Ascending aorta (tissue), 2 donors: ENCODE measurements around the gene JMJD6. TPM values are rescaled to one million over a fixed set of nuclear protein-coding genes. Genes with fewer than 3 reads are reported as not detected.

Source experiments
- DNase-seq, 2 donors: peaks; one replicate each; pipeline ENCODE4 v3.0.0-alpha.2; 2019; ENCODE audit warnings: low spot score in 2 of 2
- H3K27ac ChIP-seq, 2 donors: fragments of 200-600 bp; sonication (generic); one replicate each; pipeline ENCODE4 v1.5.1; 2016 to 2017; ENCODE audit warnings: mild to moderate bottlenecking in 1 of 2
- H3K27me3 ChIP-seq: fragments of 200-600 bp; sonication (generic); one replicate; pipeline ENCODE4 v1.5.1; 2017
- H3K36me3 ChIP-seq, 2 donors: fragments of 200-600 bp; sonication (generic); one replicate each; pipeline ENCODE4 v1.5.1; 2016
- H3K4me1 ChIP-seq, 2 donors: fragments of 200-600 bp; sonication (generic); one replicate each; pipeline ENCODE4 v1.5.1; 2016 to 2017; ENCODE audit warnings: mild to moderate bottlenecking in 1 of 2
- H3K4me3 ChIP-seq, 2 donors: fragments of 200-600 bp; sonication (generic); one replicate each; pipeline ENCODE4 v1.5.1; 2016 to 2017; ENCODE audit warnings: mild to moderate bottlenecking in 1 of 2
- H3K9me3 ChIP-seq, 2 donors: fragments of 200-600 bp; sonication (generic); one replicate each; pipeline ENCODE4 v1.5.1; 2016
- CTCF ChIP-seq, 3 experiments: fragments of 200-600 bp in 2 of 3; fragments of 450-650 bp in 1 of 3; sonication (generic) in 2 of 3; IDR thresholded peaks; one replicate each; pipeline ENCODE4 v1.5.1; 2016 to 2019; ENCODE audit warnings: antibody characterized with exemption in 3 of 3, mild to moderate bottlenecking in 1 of 3, moderate library complexity in 1 of 3
- intact Hi-C: fragments of 100-400 bp; cut with DNase I; formaldehyde crosslinking; loops from one replicate; pipeline ENCODE4 v1.15.1; 2023
- total RNA-seq: library from RNA; depleted of rRNA; stranded (reverse); fragments of >200 nt; gene quantifications from one replicate; pipeline ENCODE4 v1.1.0, GENCODE V29; 2016

The JMJD6 gene
- total RNA-seq, 1 donor from 2014 or later = 29.4 TPM

- Histone ChIP-seq H3K4me1 (peaks cover 25 to 74% of the 10 kb centered on the region in 2 donors), H3K4me3 (peak overlapping the region; percentile 13 to 43), H3K27ac (peak overlapping the region; percentile 90 to 93), H3K27me3 (no peaks in the 10 kb centered on the region), H3K9me3 (no peaks in the 10 kb centered on the region), H3K36me3 (no peaks in the 10 kb centered on the region)
- DNase-seq = no peak
- intact Hi-C loops = no loop called here
- TF ChIP-seq CTCF (IDR thresholded peaks at IDR 0.05) = no peak
Measured at GRCh38 chr17:76697702-76698465, 28.5 kb downstream of the JMJD6 start.

GRCh38 chr17:76696763-76697701 is 29.4 kb downstream of the JMJD6 start:
- Histone ChIP-seq H3K4me1 (peaks cover 25 to 76% of the 10 kb centered on the region in 2 donors), H3K36me3 (no peaks in the 10 kb centered on the region), H3K27me3 (no peaks in the 10 kb centered on the region), H3K27ac (peak overlapping the region; percentile 90 to 93), H3K9me3 (no peaks in the 10 kb centered on the region), H3K4me3 (peak overlapping the region; percentile 13 to 43)
- intact Hi-C loops = no loop called here
- TF ChIP-seq CTCF (IDR thresholded peaks at IDR 0.05) = no peak
- DNase-seq = no peak

GRCh38 chr17:76695059-76695831 is 31.2 kb downstream of the JMJD6 start:
- DNase-seq = no peak
- peaks cover 20 to 72% of the 10 kb centered on the region in 2 donors for H3K4me1 ChIP-seq
- H3K36me3 ChIP-seq = peaks cover 0 to 5% of the 10 kb centered on the region in 2 donors
- intact Hi-C loops = no loop called here
- no peak for TF ChIP-seq CTCF (IDR thresholded peaks at IDR 0.05)
- H3K27ac ChIP-seq = peak overlapping the region; percentile 90 to 93
- no peaks in the 10 kb centered on the region for H3K9me3 ChIP-seq
- no peak overlapping the region for H3K4me3 ChIP-seq
- H3K27me3 ChIP-seq = no peaks in the 10 kb centered on the region

- peak overlapping the region; percentile 1 to 33 for H3K27ac ChIP-seq
- peaks cover 14 to 67% of the 10 kb centered on the region in 2 donors for H3K4me1 ChIP-seq
- DNase-seq = no peak
Measured at GRCh38 chr17:76691379-76692191, 34.8 kb downstream of the JMJD6 start.

More at GRCh38 chr17:76691379-76692191, 34.8 kb downstream of the JMJD6 start:
- H3K4me3 ChIP-seq = no peak overlapping the region
- intact Hi-C loops = no loop called here
- no peaks in the 10 kb centered on the region for H3K9me3 ChIP-seq
- H3K36me3 ChIP-seq = peaks cover 0 to 5% of the 10 kb centered on the region in 2 donors
- TF ChIP-seq CTCF (IDR thresholded peaks at IDR 0.05) = no peak
- no peaks in the 10 kb centered on the region for H3K27me3 ChIP-seq
